Neural cell (in vitro differentiated cells): ENCODE data around the gene COL4A1. TPM values are rescaled to one million over a fixed set of nuclear protein-coding genes. Genes with fewer than 3 reads are reported as not detected.

Experiments used
- H2AFZ ChIP-seq: fragments of 200-600, 300-800 bp; sonication (generic), shearing (Covaris generic); 2 replicates; pipeline ENCODE4 v1.6.0; 2014; ENCODE audit warnings: low read depth, mild to moderate bottlenecking, antibody characterized with exemption, low read length, moderate library complexity
- H3F3A ChIP-seq: fragments of 200-600 bp; shearing (Covaris generic); 2 replicates; pipeline ENCODE4 v1.6.1; 2016; ENCODE audit warnings: mild to moderate bottlenecking, moderate library complexity, mixed read lengths, antibody characterized with exemption, low read length; ENCODE audit not compliant: insufficient read depth, poor library complexity, severe bottlenecking
- H3K27ac ChIP-seq: fragments of 200-600, 300-800 bp; sonication (generic), shearing (Covaris generic); 2 replicates; pipeline ENCODE4 v1.5.1; 2014; ENCODE audit warnings: mild to moderate bottlenecking, low read length, moderate library complexity
- H3K27me3 ChIP-seq: fragments of 300-800, 200-600 bp; sonication (generic), shearing (Covaris generic); 2 replicates; pipeline ENCODE4 v1.6.0; 2014; ENCODE audit warnings: mild to moderate bottlenecking, low read depth, low read length, moderate library complexity; ENCODE audit not compliant: insufficient read depth
- H3K36me3 ChIP-seq: fragments of 300-800, 200-600 bp; sonication (generic), shearing (Covaris generic); 2 replicates; pipeline ENCODE4 v1.5.1; 2014; ENCODE audit warnings: mild to moderate bottlenecking, antibody characterized with exemption, low read length, moderate library complexity; ENCODE audit not compliant: insufficient read depth
- H3K4me2 ChIP-seq: fragments of 300-800, 200-600 bp; sonication (generic), shearing (Covaris generic); 2 replicates; pipeline ENCODE4 v1.6.0; 2014; ENCODE audit warnings: mild to moderate bottlenecking, low read length
- H3K4me3 ChIP-seq: fragments of 300-800, 200-600 bp; sonication (generic), shearing (Covaris generic); 2 replicates; pipeline ENCODE4 v1.5.1; 2014; ENCODE audit warnings: mild to moderate bottlenecking, low read length, moderate library complexity
- H3K79me2 ChIP-seq: fragments of 200-600 bp; shearing (Covaris generic); replicated peaks from 2 replicates; pipeline ENCODE4 v1.6.0; 2014; ENCODE audit warnings: mild to moderate bottlenecking, low read length, moderate library complexity; ENCODE audit not compliant: insufficient read depth
- H3K9ac ChIP-seq: fragments of 300-800, 200-600 bp; sonication (generic), shearing (Covaris generic); 2 replicates; pipeline ENCODE4 v1.6.1; 2016; ENCODE audit warnings: mild to moderate bottlenecking, low read length, mixed read lengths
- H3K9me2 ChIP-seq: fragments of 200-600 bp; shearing (Covaris generic); 2 replicates; pipeline ENCODE4 v1.6.1; 2016; ENCODE audit warnings: mild to moderate bottlenecking, low read length, mixed read lengths; ENCODE audit not compliant: insufficient read depth
- H3K9me3 ChIP-seq: fragments of 200-600, 300-800 bp; sonication (generic), shearing (Covaris generic); 2 replicates; pipeline ENCODE4 v1.6.1; 2016; ENCODE audit warnings: mild to moderate bottlenecking, mixed run types, low read length, moderate library complexity, mixed read lengths
- H4K20me1 ChIP-seq: fragments of 200-600 bp; shearing (Covaris generic); 2 replicates; pipeline ENCODE4 v1.6.1; 2016; ENCODE audit warnings: mild to moderate bottlenecking, mixed run types; ENCODE audit not compliant: insufficient read depth
- CTCF ChIP-seq: fragments of 450-650 bp; IDR thresholded peaks from 2 replicates; pipeline ENCODE4 v1.5.1; 2014; ENCODE audit warnings: antibody characterized with exemption, mild to moderate bottlenecking, moderate library complexity; ENCODE audit not compliant: poor library complexity, severe bottlenecking
- EP300 ChIP-seq: fragments of 450-650 bp; conservative IDR thresholded peaks from 2 replicates; pipeline ENCODE4 v1.6.1; 2014; ENCODE audit warnings: antibody characterized with exemption, mild to moderate bottlenecking, moderate library complexity; ENCODE audit not compliant: poor library complexity, severe bottlenecking
- EZH2 ChIP-seq: fragments of 200-600, 300-800 bp; shearing (Covaris generic), sonication (generic); IDR thresholded peaks from 2 replicates; pipeline ENCODE4 v1.6.1; 2014; ENCODE audit warnings: antibody characterized with exemption, low read length, borderline replicate concordance, mild to moderate bottlenecking; ENCODE audit not compliant: insufficient read depth, poor library complexity, severe bottlenecking
- MXI1 ChIP-seq: fragments of 450-650 bp; conservative IDR thresholded peaks from 2 replicates; pipeline ENCODE4 v1.6.1; 2014; ENCODE audit warnings: antibody characterized with exemption, mild to moderate bottlenecking; ENCODE audit not compliant: poor library complexity, severe bottlenecking
- POLR2AphosphoS5 ChIP-seq: IDR thresholded peaks from 2 replicates; pipeline ENCODE4 v1.6.1; 2012
- RAD21 ChIP-seq: fragments of 450-650 bp; conservative IDR thresholded peaks from 2 replicates; pipeline ENCODE4 v1.6.1; 2014; ENCODE audit warnings: antibody characterized with exemption, mild to moderate bottlenecking, moderate library complexity
- SMC3 ChIP-seq: fragments of 450-650 bp; conservative IDR thresholded peaks from 2 replicates; pipeline ENCODE4 v1.6.1; 2014; ENCODE audit warnings: antibody characterized with exemption, mild to moderate bottlenecking, moderate library complexity; ENCODE audit not compliant: poor library complexity
- TAF1 ChIP-seq: IDR thresholded peaks from 2 replicates; pipeline ENCODE4 v1.6.1; 2012; ENCODE audit warnings: low read depth
- polyA plus RNA-seq: library from polyadenylated mRNA; depleted of rRNA; stranded (reverse); fragments of >200 nt; gene quantifications from 2 replicates; pipeline ENCODE4 v1.2.3, GENCODE V29; 2014
- TF ChIP-seq, protein P1 (sequence below): IDR thresholded peaks from 2 replicates; pipeline ENCODE4 v1.6.1; 2012; ENCODE audit warnings: borderline replicate concordance

COL4A1 gene
- polyA plus RNA-seq, 1 donor from 2014 or later: 13.1 TPM

DNA sequence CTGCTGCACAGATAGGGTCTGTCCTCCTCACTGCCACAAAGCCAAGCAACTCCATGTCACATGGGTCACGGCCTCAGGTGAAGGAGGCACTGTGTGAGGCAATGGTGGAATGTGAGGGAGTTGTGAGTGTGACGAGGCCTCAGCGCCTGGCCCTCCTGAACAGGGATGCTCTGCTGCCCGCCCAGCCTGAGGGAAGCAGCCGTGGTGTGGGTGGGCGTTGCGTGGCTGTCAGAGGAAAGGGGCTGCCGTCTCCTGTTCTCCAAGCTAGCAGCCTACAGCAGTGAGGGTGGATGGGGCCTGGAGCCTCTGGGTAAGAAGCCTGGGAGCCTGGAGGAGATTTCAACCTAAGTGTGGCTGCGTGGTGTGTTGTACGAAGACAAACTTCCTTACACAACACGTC, 125.0 kb downstream of the COL4A1 start:
- H3K9me2 ChIP-seq: no peaks in the 10 kb centered on the region
- no peak overlapping the region for H3K9ac ChIP-seq
- no peak overlapping the region for H3K4me2 ChIP-seq
- no peak overlapping the region for H3K27ac ChIP-seq
- H3K36me3 ChIP-seq: no peaks in the 10 kb centered on the region
- H3K27me3 ChIP-seq: no peaks in the 10 kb centered on the region
- no peaks in the 10 kb centered on the region for H4K20me1 ChIP-seq
- no peaks in the 10 kb centered on the region for H3K9me3 ChIP-seq
- no peaks in the 10 kb centered on the region for H3F3A ChIP-seq
- H3K4me3 ChIP-seq: no peak overlapping the region
- H2AFZ ChIP-seq: no peak overlapping the region
- no peaks in the 10 kb centered on the region for H3K79me2 ChIP-seq
- TF ChIP-seq RAD21 (no peak), EZH2 (no peak), TAF1 (no peak), MXI1 (no peak), SMC3 (no peak), CTCF (no peak), POLR2AphosphoS5 (no peak), EP300 (no peak)
- TF ChIP-seq, protein P1, sequence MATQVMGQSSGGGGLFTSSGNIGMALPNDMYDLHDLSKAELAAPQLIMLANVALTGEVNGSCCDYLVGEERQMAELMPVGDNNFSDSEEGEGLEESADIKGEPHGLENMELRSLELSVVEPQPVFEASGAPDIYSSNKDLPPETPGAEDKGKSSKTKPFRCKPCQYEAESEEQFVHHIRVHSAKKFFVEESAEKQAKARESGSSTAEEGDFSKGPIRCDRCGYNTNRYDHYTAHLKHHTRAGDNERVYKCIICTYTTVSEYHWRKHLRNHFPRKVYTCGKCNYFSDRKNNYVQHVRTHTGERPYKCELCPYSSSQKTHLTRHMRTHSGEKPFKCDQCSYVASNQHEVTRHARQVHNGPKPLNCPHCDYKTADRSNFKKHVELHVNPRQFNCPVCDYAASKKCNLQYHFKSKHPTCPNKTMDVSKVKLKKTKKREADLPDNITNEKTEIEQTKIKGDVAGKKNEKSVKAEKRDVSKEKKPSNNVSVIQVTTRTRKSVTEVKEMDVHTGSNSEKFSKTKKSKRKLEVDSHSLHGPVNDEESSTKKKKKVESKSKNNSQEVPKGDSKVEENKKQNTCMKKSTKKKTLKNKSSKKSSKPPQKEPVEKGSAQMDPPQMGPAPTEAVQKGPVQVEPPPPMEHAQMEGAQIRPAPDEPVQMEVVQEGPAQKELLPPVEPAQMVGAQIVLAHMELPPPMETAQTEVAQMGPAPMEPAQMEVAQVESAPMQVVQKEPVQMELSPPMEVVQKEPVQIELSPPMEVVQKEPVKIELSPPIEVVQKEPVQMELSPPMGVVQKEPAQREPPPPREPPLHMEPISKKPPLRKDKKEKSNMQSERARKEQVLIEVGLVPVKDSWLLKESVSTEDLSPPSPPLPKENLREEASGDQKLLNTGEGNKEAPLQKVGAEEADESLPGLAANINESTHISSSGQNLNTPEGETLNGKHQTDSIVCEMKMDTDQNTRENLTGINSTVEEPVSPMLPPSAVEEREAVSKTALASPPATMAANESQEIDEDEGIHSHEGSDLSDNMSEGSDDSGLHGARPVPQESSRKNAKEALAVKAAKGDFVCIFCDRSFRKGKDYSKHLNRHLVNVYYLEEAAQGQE: no peak

DNA sequence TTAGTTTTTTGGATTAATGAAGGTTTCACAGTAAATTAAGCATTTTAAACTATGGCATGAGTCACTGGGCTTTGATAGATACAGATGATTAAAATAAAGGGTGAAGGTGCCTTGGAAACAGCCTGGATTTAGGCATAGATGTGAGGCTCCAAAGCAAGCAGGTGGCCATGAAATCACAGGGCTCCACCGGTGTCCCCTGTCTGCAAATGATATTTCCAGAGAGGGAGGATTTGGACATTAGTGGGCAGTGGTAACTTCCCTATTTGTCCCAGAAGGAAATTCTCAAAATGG, 127.2 kb downstream of the COL4A1 start:
- TF ChIP-seq TAF1 (no peak), MXI1 (no peak), SMC3 (no peak), CTCF (no peak), POLR2AphosphoS5 (no peak), RAD21 (no peak), EP300 (no peak), EZH2 (no peak)
- TF ChIP-seq, protein P1: no peak

More for the DNA sequence above, 127.2 kb downstream of the COL4A1 start:
- no peak overlapping the region for H3K27ac ChIP-seq
- no peak overlapping the region for H2AFZ ChIP-seq
- no peaks in the 10 kb centered on the region for H3K27me3 ChIP-seq
- no peaks in the 10 kb centered on the region for H3K9me3 ChIP-seq
- no peak overlapping the region for H3K4me3 ChIP-seq
- no peak overlapping the region for H3K4me2 ChIP-seq
- H4K20me1 ChIP-seq: no peaks in the 10 kb centered on the region
- H3F3A ChIP-seq: no peaks in the 10 kb centered on the region
- no peak overlapping the region for H3K9ac ChIP-seq
- no peaks in the 10 kb centered on the region for H3K36me3 ChIP-seq
- H3K79me2 ChIP-seq: no peaks in the 10 kb centered on the region
- H3K9me2 ChIP-seq: no peaks in the 10 kb centered on the region
